Measurements from ENCODE around the gene NXN.

Gene NXN

GRCh38 chr17:798246-798645, 181.3 kb downstream of the NXN start:
- TF ChIP-seq CTCF (IDR thresholded peaks at IDR 0.05; ENCODE audit: low read depth, low read length, missing control alignments): no peak
- no peak for DNase-seq (ENCODE audit: low read depth)
- no peak overlapping the region for H3K4me3 ChIP-seq (ENCODE audit: low read depth, low read length)

GRCh38 chr17:797236-797840, 182.2 kb downstream of the NXN start:
- no peak for DNase-seq (ENCODE audit: low read depth)
- no peak for TF ChIP-seq CTCF (IDR thresholded peaks at IDR 0.05; ENCODE audit: low read depth, low read length, missing control alignments)
- H3K4me3 ChIP-seq (ENCODE audit: low read depth, low read length): no peak overlapping the region

- DNase-seq (ENCODE audit: low read depth): no peak
- TF ChIP-seq CTCF (IDR thresholded peaks at IDR 0.05; ENCODE audit: low read depth, low read length, missing control alignments): no peak
- no peak overlapping the region for H3K4me3 ChIP-seq (ENCODE audit: low read depth, low read length)
These were observed 183.0 kb downstream of the NXN start for GRCh38 chr17:796609-797008.

- no peak for TF ChIP-seq CTCF (IDR thresholded peaks at IDR 0.05; ENCODE audit: low read depth, low read length, missing control alignments)
- H3K4me3 ChIP-seq (ENCODE audit: low read depth, low read length): no peak overlapping the region
- no peak for DNase-seq (ENCODE audit: low read depth)
These were observed 183.9 kb downstream of the NXN start for GRCh38 chr17:795721-796120.

- no peak for DNase-seq (ENCODE audit: low read depth)
- H3K4me3 ChIP-seq (ENCODE audit: low read depth, low read length): no peak overlapping the region
- no peak for TF ChIP-seq CTCF (IDR thresholded peaks at IDR 0.05; ENCODE audit: low read depth, low read length, missing control alignments)
These were observed 184.3 kb downstream of the NXN start for GRCh38 chr17:795276-795675.

- DNase-seq (ENCODE audit: low read depth): no peak
- peak; percentile 68 for TF ChIP-seq CTCF (IDR thresholded peaks at IDR 0.05; ENCODE audit: low read depth, low read length, missing control alignments)
- no peak overlapping the region for H3K4me3 ChIP-seq (ENCODE audit: low read depth, low read length)
These were observed 184.7 kb downstream of the NXN start for GRCh38 chr17:794876-795275.

- no peak for DNase-seq (ENCODE audit: low read depth)
- TF ChIP-seq CTCF (IDR thresholded peaks at IDR 0.05; ENCODE audit: low read depth, low read length, missing control alignments): no peak
These were observed 187.3 kb downstream of the NXN start for GRCh38 chr17:792277-792676.

More at GRCh38 chr17:792277-792676, 187.3 kb downstream of the NXN start:
- no peak overlapping the region for H3K4me3 ChIP-seq (ENCODE audit: low read depth, low read length)

All from GM12864 (cell line).